Vagina (tissue), 1 donor: Measurements from ENCODE around the gene CDC27. TPM values are rescaled to one million over a fixed set of nuclear protein-coding genes. Genes with fewer than 3 reads are reported as not detected.

Source experiments
- total RNA-seq: library from RNA; depleted of rRNA; stranded (reverse); fragments of >200 nt; gene quantifications from one replicate; pipeline ENCODE4 v1.2.3, GENCODE V29; 2016

CDC27 gene
- total RNA-seq, 1 donor from 2014 or later = 91.1 TPM

Other genes with a start within 250 kb of the CDC27 start
- gene RPRML, start 210.0 kb downstream of the CDC27 start, total RNA-seq = 2.0 TPM
- gene MYL4, start 20.1 kb upstream of the CDC27 start, total RNA-seq = not detected
- 6.1 TPM for gene ITGB3, start 64.5 kb upstream of the CDC27 start, total RNA-seq
- 4.2 TPM for gene EFCAB13, start 134.7 kb upstream of the CDC27 start, total RNA-seq